Dedifferentiated amniotic fluid mesenchymal stem cell (primary cell): Measurements from ENCODE around the gene SORCS2.
"Not testable (repeated sequence)": the region's sequence is repeated elsewhere in the genome, so short reads cannot be mapped to it uniquely, and the experiment has no call there.

Experiments used
- DNase-seq: peaks from one replicate; pipeline ENCODE4 v3.0.0-alpha.2; 2016; ENCODE audit errors: extremely low spot score

SORCS2 gene

DNA sequence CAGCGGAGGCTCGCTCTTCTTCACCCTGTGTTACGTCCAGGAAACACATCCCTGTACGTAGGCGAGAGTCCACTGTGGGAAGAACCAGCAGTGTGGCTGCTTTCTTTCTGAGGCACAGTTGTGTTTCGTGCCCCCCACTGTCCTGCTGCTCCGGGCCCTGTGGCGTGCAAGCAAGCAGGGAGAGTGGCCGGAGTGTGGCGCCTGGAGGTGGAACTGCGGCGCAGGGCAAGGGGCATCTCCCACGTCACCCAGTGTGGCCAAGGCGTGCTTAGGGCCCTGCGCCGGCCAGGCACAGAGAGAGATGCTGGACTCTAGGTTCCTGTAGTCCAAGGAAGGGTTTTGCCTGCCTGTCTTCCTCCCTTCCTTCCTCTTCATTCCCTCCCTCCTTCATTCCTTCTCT is 255.7 kb downstream of the SORCS2 start:
- no peak for DNase-seq

DNA sequence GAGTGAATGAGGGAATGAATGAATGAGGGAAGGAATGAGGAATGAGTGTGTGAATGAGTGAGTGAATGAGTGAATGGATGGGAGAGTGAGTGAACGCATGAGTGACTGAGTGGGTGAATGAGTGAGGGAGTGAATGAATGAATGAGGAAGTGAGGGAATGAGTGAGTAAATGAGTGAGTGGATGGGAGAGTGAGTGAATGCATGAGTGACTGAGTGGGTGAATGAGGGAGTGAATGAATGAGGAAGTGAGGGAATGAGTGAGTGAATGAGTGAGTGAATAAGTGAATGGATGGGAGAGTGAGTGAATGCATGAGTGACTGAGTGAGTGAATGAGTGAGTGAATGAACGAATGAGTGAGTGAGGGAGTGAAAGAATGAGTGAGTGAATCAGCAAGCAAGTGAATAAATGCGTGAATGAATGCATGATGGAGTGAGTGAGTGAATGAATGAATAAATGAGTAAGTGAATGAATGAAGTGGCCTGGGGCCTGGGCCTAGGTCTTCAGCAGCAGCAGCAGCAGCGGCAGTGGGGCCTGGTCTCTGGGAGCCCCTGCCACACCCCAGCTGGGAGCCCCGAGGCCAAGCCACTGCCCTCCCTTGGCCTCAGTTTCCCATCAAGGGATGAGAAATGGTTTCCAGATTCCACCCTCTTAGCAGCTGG is 258.6 kb downstream of the SORCS2 start:
- no peak for DNase-seq

DNA sequence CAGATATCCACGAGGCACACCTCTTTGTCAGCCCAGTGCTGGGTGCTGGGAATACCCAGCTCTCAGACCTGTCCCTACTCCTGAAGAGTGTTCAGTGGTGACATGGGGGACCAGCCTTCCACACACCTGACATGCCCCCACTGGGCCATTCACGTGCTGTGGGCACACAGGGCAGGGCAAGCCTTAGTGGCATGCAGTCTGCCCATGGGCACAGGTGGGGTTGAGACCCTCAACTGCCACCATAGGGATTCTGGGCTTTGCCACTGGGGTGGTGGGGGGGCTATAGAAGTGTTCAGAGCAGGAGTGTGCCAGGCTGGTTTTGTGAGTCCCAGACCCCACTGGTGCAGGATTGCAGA is 259.1 kb downstream of the SORCS2 start:
- DNase-seq, result no peak

DNA sequence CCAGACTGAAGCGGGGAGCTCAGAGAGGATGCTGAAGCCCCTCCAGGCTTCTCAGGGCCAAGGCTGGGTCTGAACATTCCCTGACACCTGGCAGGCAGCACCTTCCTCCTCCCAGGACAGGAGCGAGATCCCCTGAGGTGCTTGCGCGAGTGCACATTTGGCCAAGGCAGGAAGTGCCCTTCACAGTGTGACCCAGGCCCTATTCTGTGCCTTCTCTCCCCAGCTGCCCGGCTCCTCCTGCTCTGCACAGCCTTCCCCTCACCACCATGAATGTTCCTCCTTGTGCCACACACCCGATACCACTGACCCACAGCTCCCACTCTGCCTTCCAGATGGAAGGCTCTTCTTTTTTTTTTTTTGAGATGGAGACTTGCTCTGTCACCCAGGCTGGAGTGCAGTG is 259.5 kb downstream of the SORCS2 start:
- DNase-seq, result no peak

DNA sequence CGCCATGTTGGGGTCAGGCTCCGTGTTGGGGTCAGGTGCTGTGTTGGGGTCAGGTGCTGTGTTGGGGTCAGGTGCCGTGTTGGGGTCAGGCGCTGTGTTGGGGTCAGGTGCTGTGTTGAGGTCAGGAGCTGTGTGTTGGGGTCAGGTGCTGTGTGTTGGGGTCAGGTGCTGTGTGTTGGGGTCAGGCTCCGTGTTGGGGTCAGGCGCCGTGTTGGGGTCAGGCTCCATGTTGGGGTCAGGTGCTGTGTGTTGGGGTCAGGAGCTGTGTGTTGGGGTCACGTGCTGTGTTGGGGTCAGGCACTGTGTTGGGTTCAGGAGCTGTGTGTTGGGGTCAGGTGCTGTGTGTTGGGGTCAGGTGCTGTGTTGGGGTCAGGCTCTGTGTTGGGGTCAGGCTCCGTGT is 260.5 kb downstream of the SORCS2 start:
- DNase-seq, result not testable (repeated sequence)

DNA sequence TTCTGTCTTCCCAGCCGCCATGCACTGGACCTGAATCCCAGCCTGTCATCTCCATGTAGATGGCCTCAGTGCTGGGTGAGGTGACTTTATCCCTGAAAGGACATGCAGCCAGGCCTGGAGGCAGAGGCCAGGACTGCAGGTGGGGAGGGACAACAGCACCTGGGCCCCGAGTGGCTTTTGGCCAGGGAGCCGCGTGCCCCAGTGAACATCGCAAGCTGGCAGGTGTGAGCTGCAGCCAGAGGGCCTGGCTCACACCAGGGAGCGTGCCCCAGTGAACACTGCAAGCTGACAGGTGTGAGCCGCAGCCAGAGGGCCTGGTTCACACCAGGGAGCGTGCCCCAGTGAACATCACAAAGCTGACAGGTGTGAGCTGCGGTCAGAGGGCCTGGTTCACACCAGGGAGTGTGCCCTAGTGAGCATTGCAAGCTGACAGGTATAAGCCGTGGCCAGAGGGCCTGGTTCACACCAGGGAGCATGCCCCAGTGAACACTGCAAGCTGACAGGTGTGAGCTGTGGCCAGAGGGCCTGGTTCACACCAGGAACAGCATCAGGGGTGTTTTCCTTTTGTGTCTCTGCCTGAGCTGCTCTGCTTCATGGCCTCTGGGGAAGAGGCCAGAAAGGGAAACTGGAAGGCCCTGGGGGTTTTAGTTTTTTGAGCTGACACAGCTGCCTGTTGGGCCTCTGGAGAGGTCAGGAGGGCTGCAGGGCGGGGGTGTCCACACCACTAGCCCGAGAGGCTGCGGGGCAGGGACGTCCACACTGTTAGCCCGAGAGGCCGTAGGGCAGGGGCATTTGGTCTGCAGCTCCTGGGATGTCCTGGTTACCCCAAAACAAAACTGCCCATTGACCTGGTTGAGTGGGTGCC is 265.1 kb downstream of the SORCS2 start:
- no peak for DNase-seq

DNA sequence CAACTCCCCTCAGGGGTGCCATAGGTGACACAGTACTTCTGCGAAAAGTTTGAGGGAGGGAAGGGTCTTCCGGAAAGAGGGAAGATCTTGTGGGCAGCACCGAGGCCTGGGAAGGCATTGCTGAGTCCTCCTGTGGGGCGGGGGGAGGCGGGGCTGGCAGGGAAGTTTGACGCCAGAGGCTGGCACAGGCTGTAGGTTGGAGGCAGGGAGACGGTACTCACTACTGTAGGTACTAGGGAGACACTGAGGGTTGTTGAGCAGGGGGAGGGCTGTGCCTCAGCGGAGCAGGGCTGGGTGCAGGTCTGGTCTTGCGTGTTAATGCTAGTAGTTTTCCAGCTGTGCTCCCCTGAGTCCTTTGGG is 265.7 kb downstream of the SORCS2 start:
- no peak for DNase-seq

DNA sequence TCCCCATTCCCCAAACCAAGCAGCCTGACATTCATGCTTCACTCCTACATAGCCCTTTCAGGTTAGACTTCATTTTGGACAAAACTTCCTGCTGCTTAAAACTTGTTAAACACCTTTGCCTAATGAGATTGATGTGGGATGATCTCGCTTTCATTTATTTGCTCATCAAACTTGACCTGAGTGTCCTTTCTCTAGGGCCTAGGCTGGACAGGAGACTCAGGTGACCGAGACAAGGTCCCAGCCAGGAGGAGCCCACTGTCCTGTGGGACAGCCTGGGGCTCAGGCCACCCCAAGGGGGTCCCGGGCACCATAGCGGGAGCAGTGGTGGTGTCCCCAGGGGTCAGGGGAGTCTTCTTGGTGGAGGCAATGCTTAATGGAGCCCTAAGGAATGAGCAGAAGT is 266.1 kb downstream of the SORCS2 start:
- DNase-seq, result no peak

DNA sequence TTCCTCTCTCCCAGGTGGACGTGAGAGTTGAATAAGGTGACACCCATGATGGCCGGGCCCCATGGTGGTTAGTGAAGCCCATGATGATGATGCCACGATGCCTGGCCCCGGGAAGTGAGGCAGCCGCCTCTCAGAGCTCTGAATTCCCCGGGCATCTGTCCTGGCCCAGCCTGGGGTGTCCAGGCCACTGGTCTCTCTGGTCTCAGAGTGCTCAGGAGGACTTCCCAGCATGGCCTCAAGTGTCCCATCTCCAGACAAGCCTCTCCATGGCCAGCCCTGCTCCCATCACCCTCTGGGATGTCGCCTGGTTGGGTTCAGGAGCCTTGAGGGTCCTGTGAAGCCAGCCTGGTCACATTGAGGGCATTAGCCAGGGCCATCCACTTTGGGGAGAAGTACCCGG is 267.1 kb downstream of the SORCS2 start:
- DNase-seq, result no peak

DNA sequence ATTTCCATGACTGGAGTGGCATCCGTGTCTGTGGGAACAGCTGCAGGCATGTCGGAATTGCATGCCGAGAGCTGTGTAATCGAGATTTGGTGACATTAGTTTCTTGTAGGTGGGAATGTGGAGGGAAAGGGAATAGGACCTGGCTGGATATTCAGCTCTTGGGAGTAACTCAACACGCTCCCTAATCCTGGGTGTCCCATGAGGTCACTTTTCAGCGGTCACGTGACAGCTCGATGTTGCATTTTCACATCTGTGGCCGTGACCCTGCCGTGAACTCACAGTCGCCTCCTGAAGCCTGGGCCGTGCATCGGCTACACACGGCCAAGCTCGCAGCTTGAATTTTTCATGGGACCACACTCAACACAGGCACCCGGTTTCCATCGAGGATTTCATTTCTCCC is 268.2 kb downstream of the SORCS2 start:
- DNase-seq, result no peak

DNA sequence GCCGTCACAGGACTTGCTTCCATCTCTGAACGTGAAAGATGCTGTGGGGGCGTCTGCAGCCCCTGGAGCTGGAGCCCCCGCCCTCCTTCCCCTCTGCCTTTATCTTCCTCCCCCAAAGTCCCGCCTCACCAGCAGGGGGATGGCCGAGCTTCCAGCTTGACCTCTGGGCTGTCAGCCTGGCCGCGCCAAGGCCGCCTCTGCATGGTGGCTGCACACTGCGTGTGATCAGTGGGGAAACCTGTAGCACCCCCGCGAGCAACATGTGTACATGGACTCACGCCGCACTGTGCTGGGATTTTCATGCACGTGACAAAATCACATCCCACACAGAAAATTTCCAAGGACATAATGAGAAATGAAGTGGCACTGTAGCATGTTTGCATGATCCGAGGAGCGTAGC is 268.9 kb downstream of the SORCS2 start:
- DNase-seq, result no peak

DNA sequence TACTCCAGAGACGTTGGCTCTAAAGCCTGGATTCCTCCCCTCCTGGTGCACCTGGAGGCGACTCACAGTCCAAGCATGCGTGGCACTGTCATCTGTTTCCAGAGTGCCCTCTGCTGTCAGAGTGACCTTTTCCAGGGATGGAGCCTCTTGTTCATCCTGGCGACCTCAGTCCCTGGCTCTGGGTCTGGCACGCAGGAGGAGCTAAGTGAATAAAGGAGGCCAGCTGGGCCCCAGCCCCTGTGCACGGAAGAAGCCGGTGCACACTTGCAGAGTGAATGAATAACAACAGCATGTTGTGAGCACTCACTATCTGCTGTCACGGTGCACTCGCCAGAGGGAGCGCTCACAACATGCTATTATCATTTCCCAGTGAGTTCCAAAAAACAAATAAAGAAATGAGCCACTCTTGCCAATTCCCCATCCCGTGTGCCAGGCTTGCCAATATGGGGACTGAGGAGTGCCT is 270.2 kb downstream of the SORCS2 start:
- no peak for DNase-seq

DNA sequence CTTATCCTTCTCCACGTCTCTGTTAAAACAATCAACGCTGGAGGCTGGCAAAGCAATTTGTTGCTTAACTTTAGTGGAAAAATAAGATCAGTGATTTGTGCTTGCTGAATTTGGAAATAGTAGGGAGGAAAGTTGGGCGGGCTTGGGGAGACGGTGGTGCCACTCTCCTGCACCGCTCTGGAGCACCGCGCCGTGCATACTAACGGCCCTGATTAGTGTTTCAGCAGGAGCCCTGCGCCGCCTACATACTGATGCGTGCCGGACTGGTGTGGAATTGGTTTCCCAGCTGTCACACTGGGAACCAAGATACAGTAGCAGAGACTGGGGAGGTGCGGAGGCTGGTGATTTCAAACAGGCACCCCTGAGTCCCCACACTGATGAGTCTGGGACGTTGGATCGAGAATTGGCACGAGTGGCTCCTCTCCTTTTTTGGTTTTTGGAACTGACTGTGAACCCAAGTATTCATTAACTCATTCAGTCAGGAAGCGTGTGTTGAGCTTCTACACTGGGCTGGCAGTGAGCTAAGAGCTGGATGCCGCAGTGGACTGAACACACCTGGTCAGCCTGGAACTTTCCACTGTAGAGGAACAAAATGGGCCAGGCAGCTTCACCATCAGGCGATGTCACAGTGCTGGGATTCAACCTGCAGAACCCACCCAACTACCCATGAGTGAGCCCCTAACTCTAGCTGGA is 271.4 kb downstream of the SORCS2 start:
- no peak for DNase-seq

DNA sequence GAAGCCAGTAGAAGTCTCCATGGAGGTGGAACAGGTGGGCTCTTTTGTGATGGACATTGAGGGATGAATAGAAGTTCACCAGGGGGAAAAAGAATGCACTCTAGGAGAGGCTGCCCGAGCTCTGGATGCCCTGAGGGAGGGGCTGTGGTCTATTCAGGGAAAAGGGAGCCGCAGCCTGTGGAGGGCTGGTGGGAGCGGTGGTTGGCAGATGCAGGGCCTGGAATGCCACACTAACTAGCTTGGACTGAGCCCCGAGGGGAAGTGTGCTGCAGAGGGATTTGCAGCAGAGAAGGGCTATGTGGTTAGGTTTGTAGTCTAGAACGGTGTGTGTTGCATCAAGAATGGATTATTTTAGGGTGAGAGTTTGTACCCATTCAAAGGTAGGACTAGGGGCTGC is 271.9 kb downstream of the SORCS2 start:
- DNase-seq, result no peak

DNA sequence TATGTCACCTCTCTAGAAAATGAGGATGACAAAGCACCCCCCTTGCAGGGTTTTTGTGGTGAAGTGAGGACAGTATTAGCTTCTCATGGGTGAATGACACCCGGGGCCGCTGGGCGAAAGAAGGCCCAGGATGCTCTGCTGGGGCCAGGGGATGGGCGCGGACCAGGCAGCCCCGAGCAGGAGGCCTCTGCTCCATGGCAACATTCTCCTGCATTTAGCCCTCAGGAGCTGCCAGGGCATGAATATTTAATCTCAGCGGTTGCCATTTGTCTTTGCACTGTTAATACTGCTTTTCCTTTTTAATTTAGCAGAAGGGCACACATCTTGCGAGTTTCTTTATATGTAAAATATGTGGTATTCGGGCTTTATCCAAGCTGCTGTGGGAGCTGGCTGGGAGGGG is 272.7 kb downstream of the SORCS2 start:
- DNase-seq, result no peak

DNA sequence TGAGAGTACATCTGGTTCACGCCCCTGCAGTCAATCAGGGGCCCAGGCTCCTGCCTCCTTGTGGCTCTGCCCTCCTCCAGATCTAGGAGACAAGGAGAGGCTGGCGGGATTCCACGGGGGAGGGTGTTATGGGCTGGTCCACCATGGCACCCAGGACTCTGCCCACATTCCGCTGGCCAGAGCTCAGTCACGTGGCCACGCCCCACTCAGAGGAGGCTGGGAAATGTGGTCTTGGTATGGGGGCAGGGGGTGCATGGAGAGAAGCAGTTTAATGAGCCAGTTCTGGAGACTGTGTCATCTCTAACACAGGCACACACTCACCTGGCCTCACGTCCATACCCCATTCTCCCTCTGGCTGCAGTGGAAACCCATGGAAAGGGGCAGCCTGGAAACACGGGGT is 273.9 kb downstream of the SORCS2 start:
- no peak for DNase-seq

DNA sequence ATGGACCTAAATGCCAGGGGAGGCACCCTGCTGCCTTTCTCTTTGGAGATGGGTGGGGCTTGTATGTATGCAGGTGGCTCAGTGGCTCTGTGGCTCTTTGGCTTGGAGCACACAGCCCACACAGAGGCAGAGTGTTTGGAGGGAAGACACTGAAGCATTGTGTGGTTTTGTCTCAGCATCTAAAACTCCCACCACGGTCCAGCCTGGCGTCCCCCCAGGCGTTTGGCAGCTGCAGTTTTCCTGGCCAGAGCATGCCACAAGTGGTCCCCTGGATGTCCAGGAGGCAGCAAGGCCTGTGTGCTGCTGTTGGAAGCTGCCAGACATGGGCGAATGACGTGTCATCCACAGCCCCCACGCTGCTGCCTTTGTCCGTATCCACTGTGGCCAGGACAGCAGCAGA is 274.6 kb downstream of the SORCS2 start:
- DNase-seq, result no peak

DNA sequence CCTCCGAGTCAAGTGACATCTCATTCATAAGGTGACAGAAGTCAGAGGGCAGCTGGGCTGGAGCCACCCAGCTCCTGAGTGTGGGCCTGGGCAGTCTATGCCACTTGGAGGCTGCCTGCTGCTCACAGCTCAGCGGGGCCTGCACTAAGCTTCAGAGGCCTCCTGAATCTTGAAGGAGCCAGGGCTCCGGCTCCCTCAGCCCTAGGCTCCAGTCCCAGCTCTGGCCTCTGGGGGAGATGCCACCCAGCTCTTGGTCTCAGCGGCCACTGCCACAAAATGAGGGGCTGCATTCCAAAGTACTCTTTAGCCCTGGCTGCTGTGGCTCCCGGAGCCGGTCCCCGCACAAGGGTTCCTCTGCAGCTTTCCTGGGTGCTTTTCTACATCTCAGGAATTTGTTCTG is 275.1 kb downstream of the SORCS2 start:
- DNase-seq, result no peak

DNA sequence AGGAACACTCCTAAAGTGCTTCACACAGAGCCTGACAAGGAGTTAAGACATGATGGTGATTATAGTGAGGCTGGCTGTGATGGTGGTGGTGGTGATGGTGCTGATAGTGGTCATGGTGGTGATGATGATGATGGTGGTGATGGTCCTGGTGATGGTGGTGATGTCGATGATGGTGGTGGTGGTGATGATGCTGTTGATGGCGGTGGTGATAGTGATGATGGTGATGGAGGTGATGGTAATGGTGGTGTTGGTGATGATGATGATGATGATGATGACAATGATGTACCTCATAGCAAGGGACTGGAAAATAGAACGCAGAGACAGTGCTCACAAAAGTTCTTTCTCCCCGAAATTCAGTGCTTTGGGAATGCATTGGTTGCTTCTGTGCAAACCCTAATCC is 276.7 kb downstream of the SORCS2 start:
- no peak for DNase-seq

DNA sequence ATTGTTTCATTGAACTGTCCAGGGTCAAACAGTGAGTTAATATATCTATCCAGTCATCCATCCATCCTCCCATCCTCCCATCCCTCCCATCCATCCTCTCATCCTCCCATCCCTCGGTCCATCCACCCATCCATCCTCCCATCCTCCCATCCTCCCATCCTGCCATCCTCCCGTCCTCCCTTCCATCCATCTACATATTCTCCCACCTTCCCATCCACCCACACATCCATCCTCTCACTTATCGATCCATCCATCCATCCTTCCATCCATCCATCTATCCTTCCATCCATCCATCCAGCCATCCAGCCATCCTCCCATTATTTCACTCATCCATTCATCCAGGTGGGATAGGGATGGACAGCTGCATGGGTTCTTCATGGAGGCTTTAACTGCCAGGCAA is 277.8 kb downstream of the SORCS2 start:
- DNase-seq, result no peak

DNA sequence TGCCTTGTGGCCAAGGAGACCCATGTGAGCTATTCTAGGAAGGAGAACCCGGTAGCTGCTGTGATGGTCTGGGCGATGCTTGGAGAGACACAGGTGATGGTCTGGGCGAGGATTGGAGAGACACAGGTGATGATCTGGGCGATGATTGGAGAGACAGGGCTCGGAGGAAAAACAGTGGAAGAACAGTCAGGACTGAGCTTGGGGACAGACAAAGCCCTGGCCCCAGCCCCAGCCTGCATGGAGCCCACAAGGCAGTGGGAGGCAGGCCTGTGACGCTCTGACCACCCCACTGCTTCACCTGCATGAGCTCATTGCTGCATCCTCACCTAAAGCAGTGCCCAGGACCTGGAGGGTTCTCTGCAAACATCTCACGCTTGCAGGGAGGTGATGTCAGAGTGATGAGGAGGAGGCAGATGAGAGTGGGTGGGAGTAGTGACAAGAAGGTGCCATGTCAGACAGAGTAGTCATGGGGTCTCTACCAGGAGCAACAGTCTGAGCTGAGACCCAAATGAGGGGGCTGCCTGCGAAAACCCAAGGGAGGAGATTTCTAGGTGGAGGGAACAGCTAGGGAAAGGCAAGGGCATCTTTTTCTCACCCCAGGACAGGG is 278.3 kb downstream of the SORCS2 start:
- no peak for DNase-seq

DNA sequence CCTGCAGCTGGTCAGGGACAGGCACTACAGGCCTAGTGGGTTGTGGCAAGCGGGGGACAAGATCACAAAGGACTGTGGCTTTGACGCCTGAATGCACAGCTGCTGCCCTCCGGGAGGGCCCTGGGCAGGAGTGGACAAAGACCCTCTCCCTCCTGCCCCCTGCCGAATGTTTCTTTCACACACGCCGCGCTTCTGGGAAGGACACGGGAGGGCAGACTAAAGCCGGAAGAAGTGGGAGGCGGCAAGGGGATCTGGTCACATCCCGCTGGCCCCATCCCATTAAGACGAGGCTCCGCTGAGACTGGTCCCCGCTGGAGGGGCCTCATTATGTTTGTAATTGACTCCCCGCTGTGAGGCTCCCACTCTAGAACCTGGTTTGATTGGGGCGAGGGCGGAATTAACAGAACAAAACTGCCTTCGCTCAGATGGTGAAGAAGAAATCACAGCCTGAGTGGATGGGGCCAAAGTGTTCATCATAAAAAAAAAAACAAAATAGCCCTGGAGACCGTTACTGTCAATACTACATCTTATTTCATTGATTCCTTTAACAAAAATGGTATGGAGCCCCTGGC is 280.2 kb downstream of the SORCS2 start:
- no peak for DNase-seq
